Lung (tissue), 12 donors: ENCODE results near the gene CLRN1. TPM values are rescaled to one million over a fixed set of nuclear protein-coding genes. Genes with fewer than 3 reads are reported as not detected.

Experiments used
- ATAC-seq: fragments of 200-7000 bp; cut with Tn5 transposase; one replicate; pipeline ENCODE4 v1.9.1; 2020; ENCODE audit warnings: moderate number of reproducible peaks; ENCODE audit not compliant: insufficient read depth, low FRiP score
- DNase-seq, 3 donors: peaks; one replicate each; pipeline ENCODE4 v3.0.0-alpha.2; 2013 to 2017
- H3K27ac ChIP-seq, 2 donors: one replicate each; pipeline ENCODE4 v1.5.1; 2013; ENCODE audit warnings: mild to moderate bottlenecking in 2 of 2, moderate library complexity in 2 of 2, control low read depth in 1 of 2, inconsistent platforms in 1 of 2, low read depth in 1 of 2, low read length in 1 of 2
- H3K27me3 ChIP-seq, 3 donors: one replicate each; pipeline ENCODE4 v1.5.1; 2013; ENCODE audit warnings: low read length in 2 of 3; ENCODE audit not compliant: control insufficient read depth in 3 of 3, insufficient read depth in 3 of 3
- H3K36me3 ChIP-seq, 4 donors: one replicate each; pipeline ENCODE4 v1.5.1; 2013; ENCODE audit warnings: low read length in 4 of 4, mild to moderate bottlenecking in 1 of 4, moderate library complexity in 1 of 4; ENCODE audit not compliant: control insufficient read depth in 4 of 4, insufficient read depth in 4 of 4
- H3K4me1 ChIP-seq, 5 donors: one replicate each; pipeline ENCODE4 v1.5.1; 2013; ENCODE audit warnings: low read length in 5 of 5, mild to moderate bottlenecking in 2 of 5, moderate library complexity in 1 of 5; ENCODE audit not compliant: control insufficient read depth in 5 of 5, insufficient read depth in 5 of 5
- H3K4me3 ChIP-seq: one replicate; pipeline ENCODE4 v1.5.1; 2013; ENCODE audit warnings: mild to moderate bottlenecking, control low read depth, moderate library complexity
- H3K9ac ChIP-seq, 2 donors: one replicate each; pipeline ENCODE4 v1.5.1; 2013; ENCODE audit warnings: low read length in 2 of 2, control low read depth in 1 of 2; ENCODE audit not compliant: insufficient read depth in 1 of 2
- H3K9me3 ChIP-seq, 4 donors: one replicate each; pipeline ENCODE4 v1.5.1; 2013; ENCODE audit warnings: low read length in 3 of 4, mild to moderate bottlenecking in 1 of 4, moderate library complexity in 1 of 4; ENCODE audit not compliant: control insufficient read depth in 4 of 4, insufficient read depth in 3 of 4
- CTCF ChIP-seq: IDR thresholded peaks from 2 replicates; pipeline ENCODE4 v1.5.1; 2012; ENCODE audit warnings: mild to moderate bottlenecking; ENCODE audit errors: control extremely low read depth, extremely low read depth
- WGBS, 2 donors: extraction: QIAGEN DNeasy Blood & Tissue Kit; methylation state at CpG; one replicate each; pipeline ENCODE4 v1.1.7; 2013; 5-methylcytosine and 5-hydroxymethylcytosine counted together
- polyA plus RNA-seq, 2 donors: library from polyadenylated mRNA; stranded (reverse); fragments of 200-250 nt; gene quantifications; one replicate each; pipeline ENCODE4 v1.2.1, GENCODE V29; 2013
- total RNA-seq, 2 donors: library from RNA; depleted of rRNA in 1 of 2; stranded (reverse); fragments of >200 nt in 1 of 2; gene quantifications; one replicate each; pipeline ENCODE4 v1.2.1, GENCODE V29; 2014 to 2021
- donor health status: control.
- donor health status: control.
- donor health status: Bipolar disorder and iron deficiency.
- donor health status: healthy.
- donor health status: DM: yes; HTN: yes; CAD: no.

The CLRN1 gene
- total and polyA plus RNA-seq, 4 donors: not detected

GRCh38 chr3:150890295-150890694, 82.2 kb downstream of the CLRN1 start:
- 37 to 64% methylated on average over 3 of the region's 3 CpGs for WGBS, 2 donors
- ATAC-seq (no peak), DNase-seq (peak in 2 of 3 donors; percentile 34 to 50)
- Histone ChIP-seq H3K9ac (no peak overlapping the region), H3K9me3 (no peaks in the 10 kb centered on the region), H3K4me3 (no peak overlapping the region), H3K4me1 (peaks cover 0 to 2% (median 0%) of the 10 kb centered on the region in 5 donors), H3K27me3 (no peaks in the 10 kb centered on the region), H3K36me3 (no peaks in the 10 kb centered on the region), H3K27ac (no peak overlapping the region)
- TF ChIP-seq CTCF: no peak

GRCh38 chr3:150889106-150889505, 83.4 kb downstream of the CLRN1 start:
- 55 to 73% methylated on average over 6 of the region's 6 CpGs for WGBS, 2 donors
- Histone ChIP-seq H3K27ac (no peak overlapping the region), H3K4me1 (peaks cover 0 to 2% (median 0%) of the 10 kb centered on the region in 5 donors), H3K9ac (no peak overlapping the region), H3K27me3 (no peaks in the 10 kb centered on the region), H3K9me3 (no peaks in the 10 kb centered on the region), H3K36me3 (no peaks in the 10 kb centered on the region), H3K4me3 (no peak overlapping the region)
- ATAC-seq (no peak), DNase-seq (no peak)
- no peak for TF ChIP-seq CTCF

GRCh38 chr3:150887031-150887430, 85.5 kb downstream of the CLRN1 start:
- no peak overlapping the region for H3K27ac ChIP-seq
- no peak for DNase-seq
- no peaks in the 10 kb centered on the region for H3K9me3 ChIP-seq
- ATAC-seq: no peak
- H3K27me3 ChIP-seq: no peaks in the 10 kb centered on the region
- no peak overlapping the region for H3K4me3 ChIP-seq
- TF ChIP-seq CTCF: no peak
- no peaks in the 10 kb centered on the region for H3K36me3 ChIP-seq
- H3K4me1 ChIP-seq: peaks cover 0 to 2% (median 0%) of the 10 kb centered on the region in 5 donors
- H3K9ac ChIP-seq: no peak overlapping the region
- whole genome bisulfite sequencing, 2 donors: 80 to 94% methylated on average over 2 of the region's 2 CpGs

- ATAC-seq: no peak
- H3K9me3 ChIP-seq: no peaks in the 10 kb centered on the region
- DNase-seq: no peak
- H3K36me3 ChIP-seq: no peaks in the 10 kb centered on the region
- no peak overlapping the region for H3K27ac ChIP-seq
- no peak overlapping the region for H3K4me3 ChIP-seq
- no peaks in the 10 kb centered on the region for H3K27me3 ChIP-seq
- 55 to 68% methylated on average over 3 of the region's 3 CpGs for WGBS, 2 donors
- no peak overlapping the region for H3K9ac ChIP-seq
- H3K4me1 ChIP-seq: peaks cover 0 to 2% (median 0%) of the 10 kb centered on the region in 5 donors
- no peak for TF ChIP-seq CTCF
These were observed 87.0 kb downstream of the CLRN1 start for GRCh38 chr3:150885535-150885934.
